HepG2 (cell line): ENCODE data around the gene CIART. TPM values are rescaled to one million over a fixed set of nuclear protein-coding genes. Genes with fewer than 3 reads are reported as not detected.
A peak's percentile ranks its signal among the peaks of the same experiment; 100 is the strongest.

Source experiments
- AKNA ChIP-seq: sonication (generic); formaldehyde crosslinking; IDR thresholded peaks from 2 replicates; pipeline ENCODE4 v1.4.0; 2020; ENCODE audit warnings: missing genetic modification reagents, borderline replicate concordance
- FOXC1 ChIP-seq: sonication (generic); formaldehyde crosslinking; IDR thresholded peaks from 2 replicates; pipeline ENCODE4 v1.8.0; 2022; ENCODE audit warnings: mild to moderate bottlenecking, missing genetic modification reagents, borderline replicate concordance
- IRF9 ChIP-seq: sonication (generic); formaldehyde crosslinking; IDR thresholded peaks from 2 replicates; pipeline ENCODE4 v1.8.0; 2022; ENCODE audit warnings: missing genetic modification reagents, mild to moderate bottlenecking, borderline replicate concordance
- MEF2D ChIP-seq: sonication (generic); formaldehyde crosslinking; IDR thresholded peaks from 2 replicates; pipeline ENCODE4 v1.5.1; 2020; ENCODE audit warnings: mild to moderate bottlenecking, missing genetic modification reagents
- TEAD3 ChIP-seq: optimal IDR thresholded peaks from 2 replicates; pipeline ENCODE3; 2016; ENCODE audit warnings: borderline replicate concordance
- TMF1 ChIP-seq: sonication (generic); formaldehyde crosslinking; IDR thresholded peaks from 2 replicates; pipeline ENCODE4 v1.8.1; 2022; ENCODE audit warnings: low read depth, missing genetic modification reagents
- USF2 ChIP-seq, 2 experiments: sonication (generic) in 1 of 2; formaldehyde crosslinking in 1 of 2; IDR thresholded peaks; 2 replicates each; pipeline versions ENCODE4 v1.5.1 to v1.6.1; 2011 to 2020; ENCODE audit warnings: borderline replicate concordance in 1 of 2, low read depth in 1 of 2, low read length in 1 of 2, mild to moderate bottlenecking in 1 of 2, missing genetic modification reagents in 1 of 2, moderate library complexity in 1 of 2
- ZNF18 ChIP-seq: sonication (generic); formaldehyde crosslinking; IDR thresholded peaks from 2 replicates; pipeline ENCODE4 v1.8.0; 2022; ENCODE audit warnings: mild to moderate bottlenecking, missing genetic modification reagents; ENCODE audit not compliant: insufficient replicate concordance
- ZNF331 ChIP-seq: sonication (generic); formaldehyde crosslinking; IDR thresholded peaks from 2 replicates; pipeline ENCODE4 v1.4.0; 2020; ENCODE audit warnings: missing genetic modification reagents
- ZNF501 ChIP-seq: sonication (generic); formaldehyde crosslinking; IDR thresholded peaks from 2 replicates; pipeline ENCODE4 v1.5.1; 2020; ENCODE audit warnings: mild to moderate bottlenecking, moderate library complexity, missing genetic modification reagents
- ZNF609 ChIP-seq: sonication (generic); formaldehyde crosslinking; IDR thresholded peaks from 2 replicates; pipeline ENCODE4 v1.4.0; 2020; ENCODE audit warnings: mild to moderate bottlenecking, missing genetic modification reagents, borderline replicate concordance
- polyA plus RNA-seq, 8 experiments: library from polyadenylated mRNA; depleted of rRNA in 3 of 8; stranded (reverse) in 7 of 8; unstranded in 1 of 8; fragments of >200 nt; fragmentation: Illumina TruSeq in 4 of 8; extraction: Trizol in 4 of 8; gene quantifications; 2 replicates each; pipeline versions ENCODE4 v1.2.1 to v1.2.3, GENCODE V29; 2011 to 2016; ENCODE audit warnings: low read depth in 4 of 8, missing spikeins in 1 of 8, mixed read lengths in 1 of 8; ENCODE audit not compliant: insufficient read depth in 1 of 8
- total RNA-seq, 5 experiments: library from RNA; depleted of rRNA; stranded (reverse); fragments of >200 nt; fragmentation: Illumina TruSeq; extraction: Trizol; gene quantifications; 2 replicates each; pipeline ENCODE4 v1.2.3, GENCODE V29; 2016; ENCODE audit warnings: low read depth in 1 of 5

Gene CIART
- total and polyA plus RNA-seq, 2 of the 13 experiments (the other 11 are each of a cell fraction or from before 2014, with no cell fraction given) = 0.58 TPM; not detected in 1

- TF ChIP-seq ZNF18 (peak; percentile 76), IRF9 (CRISPR knock-in tag) (peak; percentile 75), MEF2D (CRISPR knock-in tag) (peak; percentile 74), TMF1 (CRISPR knock-in tag) (peak; percentile 30; the same call in 1 of the 2 replicates), ZNF501 (CRISPR knock-in tag) (no peak; the same call in 1 of the 2 replicates), USF2 (IDR thresholded peaks at IDR 0.05; ENCODE audit: low read depth, low read length) (no peak), USF2 (CRISPR knock-in tag; IDR thresholded peaks at IDR 0.05; ENCODE audit: borderline replicate concordance) (no peak), AKNA (CRISPR knock-in tag) (0 out of 2 replicates have a peak, but pooled peaks have one; percentile 49), ZNF609 (CRISPR knock-in tag) (no peak; the same call in 1 of the 2 replicates), TEAD3 (CRISPR knock-in tag) (peak; percentile 72), FOXC1 (CRISPR knock-in tag) (peak; percentile 87; the same call in 1 of the 2 replicates), ZNF331 (CRISPR knock-in tag) (peak; percentile 67)
These were observed 46.3 kb upstream of the CIART start, which contains the start of gene ANP32E (continued) for GRCh38 chr1:150235852-150236613.
